Renal pelvis (tissue), 4 donors: Measurements from ENCODE around the gene CCDC154. TPM values are rescaled to one million over a fixed set of nuclear protein-coding genes. Genes with fewer than 3 reads are reported as not detected.

Experiments
- DNase-seq: peaks from one replicate; pipeline ENCODE4 v3.0.0-alpha.2; 2013
- polyA plus RNA-seq, 3 donors: library from polyadenylated mRNA; unstranded; fragments of 120-200 nt; gene quantifications; one replicate each; pipeline ENCODE4 v1.2.1, GENCODE V29; 2013; ENCODE audit not compliant: insufficient read length in 3 of 3

The CCDC154 gene
- polyA plus RNA-seq, 3 donors: 2.3 to 4.4 (median 3.9) TPM

- DNase-seq: no peak
Measured at GRCh38 chr16:1393613-1394176, 50.7 kb downstream of the CCDC154 start.

- DNase-seq: no peak
Measured at GRCh38 chr16:1392826-1393225, 51.5 kb downstream of the CCDC154 start.

DNA sequence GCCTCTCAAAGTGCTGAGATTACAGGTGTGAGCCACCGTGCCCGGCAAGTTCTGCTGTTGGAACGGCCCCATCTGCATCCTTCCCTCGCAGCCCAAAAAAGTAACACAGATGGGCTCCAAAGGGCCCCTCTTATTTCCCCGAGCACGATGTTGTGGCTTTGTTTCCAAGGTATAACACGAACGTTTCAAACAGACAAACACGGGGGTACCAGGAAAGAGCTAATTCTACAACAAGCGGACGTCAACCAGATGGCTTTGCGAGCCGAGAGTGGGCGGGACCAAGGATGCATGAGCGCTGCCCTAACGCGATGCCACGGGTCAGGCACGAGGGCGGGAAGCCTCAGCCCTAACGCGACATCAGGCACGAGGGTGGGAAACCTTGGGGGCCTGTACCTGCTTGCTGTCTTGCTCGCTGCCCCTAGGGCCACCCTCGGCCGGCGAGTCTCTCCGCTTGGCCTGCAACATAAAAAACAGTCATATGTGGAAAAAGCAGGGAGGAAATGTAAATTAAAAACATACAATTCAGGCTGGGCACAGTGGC is 54.0 kb downstream of the CCDC154 start:
- DNase-seq: no peak

- DNase-seq: no peak
Measured at GRCh38 chr16:1389762-1390161, 54.6 kb downstream of the CCDC154 start.

DNA sequence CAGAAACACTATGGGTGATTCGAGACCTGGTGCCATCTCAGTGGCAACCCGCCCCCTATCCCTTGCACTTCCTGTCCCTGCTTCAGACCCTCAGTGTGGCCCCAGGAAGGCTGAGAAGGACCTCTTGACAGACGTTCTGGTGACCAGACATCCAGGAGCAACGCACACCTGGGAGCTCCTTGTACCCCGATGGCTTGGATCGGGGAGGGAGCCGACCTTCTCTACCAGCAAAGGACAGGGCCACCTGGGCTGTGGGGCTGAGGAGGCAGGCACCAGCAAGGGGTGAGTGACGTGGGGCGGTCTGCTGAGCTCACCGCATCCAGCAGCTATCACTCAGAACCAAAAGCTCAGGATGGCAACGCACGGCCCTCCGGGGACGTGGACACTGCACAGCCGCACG is 57.0 kb downstream of the CCDC154 start:
- DNase-seq: no peak

DNA sequence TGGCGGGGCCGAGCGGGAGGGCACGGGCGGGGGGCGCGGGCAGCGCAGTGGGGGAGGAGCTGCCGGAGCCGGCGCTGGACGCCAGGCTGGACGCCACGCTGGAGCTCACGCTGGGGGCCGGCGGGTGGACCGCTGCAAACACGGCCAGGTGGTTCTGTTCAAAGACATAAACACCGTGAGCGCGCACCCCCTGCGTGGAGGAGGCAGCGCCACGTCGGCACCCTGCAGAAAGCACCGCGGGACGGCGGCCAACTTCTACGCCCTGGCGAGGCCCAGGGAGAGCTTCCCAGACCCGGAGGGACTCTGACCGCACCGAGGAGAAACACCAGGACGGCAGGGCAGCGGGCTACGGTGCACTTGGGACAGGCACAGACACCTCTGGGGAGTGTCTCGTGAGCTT is 59.1 kb downstream of the CCDC154 start:
- DNase-seq: no peak

Other genes with a start within 250 kb of the CCDC154 start
- gene TPSG1, start 219.3 kb downstream of the CCDC154 start, polyA plus RNA-seq: 1 to 10 TPM in 2 of 3 donors, under 1 TPM in 1; 0.93 to 2.3 (median 1.1) TPM
- under 1 TPM in 2 of 3 donors, not detected in 1; 0.19 to 0.22 TPM for gene TPSB2, start 214.4 kb downstream of the CCDC154 start, polyA plus RNA-seq
- gene TPSAB1, start 203.9 kb downstream of the CCDC154 start, polyA plus RNA-seq: under 1 TPM in 1 of 3 donors, not detected in 2; 0.38 TPM
- gene TPSD1, start 188.5 kb downstream of the CCDC154 start, polyA plus RNA-seq: under 1 TPM in 1 of 3 donors, not detected in 2; 0.32 TPM
- 100 to 1,000 TPM; 147 to 171 (median 165) TPM for gene UBE2I, start 134.9 kb downstream of the CCDC154 start, polyA plus RNA-seq
- gene BAIAP3, start 110.9 kb downstream of the CCDC154 start, polyA plus RNA-seq: 1 to 10 TPM; 5.9 to 7.8 (median 7.0) TPM
- gene TSR3, start 92.7 kb downstream of the CCDC154 start, polyA plus RNA-seq: 10 to 100 TPM; 49.9 to 66.4 (median 61.6) TPM
- 10 to 100 TPM; 68.7 to 72.9 (median 72.4) TPM for gene GNPTG, start 92.6 kb downstream of the CCDC154 start, polyA plus RNA-seq
- gene UNKL, start 29.9 kb downstream of the CCDC154 start, polyA plus RNA-seq: 10 to 100 TPM; 15.5 to 24.9 (median 24.1) TPM
- gene UQCC4, start 23.8 kb downstream of the CCDC154 start, polyA plus RNA-seq: 10 to 100 TPM; 12.9 to 17.7 (median 14.6) TPM
- under 1 TPM in 2 of 3 donors, not detected in 1; 0.21 to 0.25 TPM for gene PERCC1, start 13.5 kb downstream of the CCDC154 start, polyA plus RNA-seq
- gene CLCN7, start 30.5 kb upstream of the CCDC154 start, polyA plus RNA-seq: 10 to 100 TPM; 53.4 to 61.1 (median 59.1) TPM
- gene PTX4, start 44.4 kb upstream of the CCDC154 start, polyA plus RNA-seq: not detected
- gene TELO2, start 48.8 kb upstream of the CCDC154 start, polyA plus RNA-seq: 10 to 100 TPM; 42.3 to 47.9 (median 43.6) TPM
- gene TMEM204, start 89.1 kb upstream of the CCDC154 start, polyA plus RNA-seq: 10 to 100 TPM; 17.6 to 25.8 (median 24.7) TPM
- 10 to 100 TPM; 43.3 to 48.3 (median 46.2) TPM for gene IFT140, start 167.5 kb upstream of the CCDC154 start, polyA plus RNA-seq
- gene CRAMP1, start 167.8 kb upstream of the CCDC154 start, polyA plus RNA-seq: 10 to 100 TPM; 16.6 to 30.6 (median 30.2) TPM
- gene JPT2, start 233.7 kb upstream of the CCDC154 start, polyA plus RNA-seq: 10 to 100 TPM; 75.4 to 83.3 (median 78.9) TPM